ENCODE results near the gene YTHDF1.

- TF ChIP-seq EZH2 (IDR thresholded peaks at IDR 0.05; ENCODE audit: borderline replicate concordance, insufficient read depth, low read length, poor library complexity, severe bottlenecking) (no peak), EP300 (conservative IDR thresholded peaks at IDR 0.05; ENCODE audit: poor library complexity, severe bottlenecking) (no peak), CTCF (IDR thresholded peaks at IDR 0.05; ENCODE audit: poor library complexity, severe bottlenecking) (no peak), TAF1 (IDR thresholded peaks at IDR 0.05; ENCODE audit: low read depth) (no peak), RAD21 (conservative IDR thresholded peaks at IDR 0.05) (no peak), POLR2AphosphoS5 (IDR thresholded peaks at IDR 0.05) (no peak)
Observed at GRCh38 chr20:63222541-63222940, 6.6 kb upstream of the YTHDF1 start.

Data from neural cell (in vitro differentiated cells).